Liver (tissue), 9 donors: ENCODE measurements around the gene KCNK7. TPM values are rescaled to one million over a fixed set of nuclear protein-coding genes. Genes with fewer than 3 reads are reported as not detected.

Experiments used
- DNase-seq: peaks from one replicate; pipeline ENCODE4 v3.0.0-alpha.2; 2017; ENCODE audit warnings: low spot score
- H3K27ac ChIP-seq, 2 donors: one replicate each; pipeline ENCODE4 v1.7.0; 2013; ENCODE audit warnings: inconsistent platforms in 2 of 2, low read length in 2 of 2, control low read depth in 1 of 2, low read depth in 1 of 2, mild to moderate bottlenecking in 1 of 2
- H3K27me3 ChIP-seq, 4 donors: one replicate each; pipeline versions ENCODE4 v1.6.1 to v1.7.0; 2013; ENCODE audit warnings: low read length in 3 of 4, inconsistent platforms in 1 of 4, mild to moderate bottlenecking in 1 of 4, moderate library complexity in 1 of 4; ENCODE audit not compliant: control insufficient read depth in 4 of 4, insufficient read depth in 4 of 4
- H3K36me3 ChIP-seq, 4 donors: one replicate each; pipeline versions ENCODE4 v1.6.1 to v1.7.0; 2013; ENCODE audit warnings: low read length in 3 of 4, mild to moderate bottlenecking in 3 of 4, low read depth in 1 of 4, moderate library complexity in 1 of 4; ENCODE audit not compliant: control insufficient read depth in 4 of 4, insufficient read depth in 3 of 4
- H3K4me1 ChIP-seq, 4 donors: one replicate each; pipeline versions ENCODE4 v1.6.1 to v1.7.0; 2013; ENCODE audit warnings: low read length in 3 of 4, mild to moderate bottlenecking in 3 of 4, moderate library complexity in 1 of 4; ENCODE audit not compliant: control insufficient read depth in 4 of 4, insufficient read depth in 4 of 4
- H3K4me3 ChIP-seq, 3 donors: one replicate each; pipeline versions ENCODE4 v1.6.1 to v1.7.0; 2013; ENCODE audit warnings: low read length in 3 of 3, control low read depth in 1 of 3, low read depth in 1 of 3, mild to moderate bottlenecking in 1 of 3
- H3K9ac ChIP-seq, 2 donors: one replicate each; pipeline ENCODE4 v1.7.0; 2013; ENCODE audit warnings: low read length in 2 of 2, mild to moderate bottlenecking in 2 of 2, moderate library complexity in 2 of 2, control low read depth in 1 of 2, low read depth in 1 of 2
- H3K9me3 ChIP-seq, 4 donors: one replicate each; pipeline versions ENCODE4 v1.6.1 to v1.7.0; 2013; ENCODE audit warnings: low read length in 3 of 4; ENCODE audit not compliant: control insufficient read depth in 4 of 4
- EGR1 ChIP-seq, 2 donors: IDR thresholded peaks; 2 replicates each; pipeline ENCODE4 v1.6.1; 2016 to 2018; ENCODE audit warnings: antibody characterized with exemption in 2 of 2, low read depth in 2 of 2
- FOXA1 ChIP-seq: IDR thresholded peaks from 2 replicates; pipeline ENCODE4 v1.6.1; 2016; ENCODE audit warnings: antibody characterized with exemption
- HNF4A ChIP-seq, 2 donors: conservative IDR thresholded peaks; 2 replicates each; pipeline ENCODE4 v1.6.1; 2016; ENCODE audit warnings: antibody characterized with exemption in 2 of 2, mild to moderate bottlenecking in 2 of 2
- RAD21 ChIP-seq, 2 donors: IDR thresholded peaks; 2 replicates each; pipeline ENCODE4 v1.6.1; 2016; ENCODE audit warnings: antibody characterized with exemption in 2 of 2, mild to moderate bottlenecking in 2 of 2
- RXRA ChIP-seq, 2 donors: IDR thresholded peaks; 2 replicates each; pipeline ENCODE4 v1.6.1; 2017 to 2018; ENCODE audit warnings: antibody characterized with exemption in 2 of 2, mild to moderate bottlenecking in 1 of 2
- SP1 ChIP-seq: IDR thresholded peaks from 2 replicates; pipeline ENCODE4 v1.6.1; 2018; ENCODE audit warnings: antibody characterized with exemption, mild to moderate bottlenecking
- TAF1 ChIP-seq: conservative IDR thresholded peaks from 2 replicates; pipeline ENCODE4 v1.6.1; 2016; ENCODE audit warnings: antibody characterized with exemption, mild to moderate bottlenecking
- WGBS: extraction: QIAGEN DNeasy Blood & Tissue Kit; methylation state at CpG from one replicate; pipeline ENCODE4 v1.1.7; 2013; 5-methylcytosine and 5-hydroxymethylcytosine counted together
- polyA plus RNA-seq, 2 donors: library from polyadenylated mRNA; stranded (reverse) in 1 of 2; unstranded in 1 of 2; fragments of 200-250 nt in 1 of 2; fragments of >200 nt in 1 of 2; fragmentation: Nextera tagmentation in 1 of 2; extraction: Ambion mirVana in 1 of 2; gene quantifications; one replicate each; pipeline versions ENCODE4 v1.2.1 to v1.2.3, GENCODE V29; 2013 to 2015
- total RNA-seq, 2 donors: library from RNA; depleted of rRNA; stranded (reverse); fragments of >200 nt; gene quantifications; one replicate each; pipeline ENCODE4 v1.2.3, GENCODE V29; 2014
- TF ChIP-seq, protein P1 (sequence below): IDR thresholded peaks from 2 replicates; pipeline ENCODE4 v1.6.1; 2016; ENCODE audit warnings: antibody characterized with exemption, mild to moderate bottlenecking
- TF ChIP-seq, protein P2 (sequence below): IDR thresholded peaks from 2 replicates; pipeline ENCODE4 v1.6.1; 2016; ENCODE audit warnings: antibody characterized with exemption
- donor health status: healthy.
- donor health status: healthy.
- donor health status: healthy.
- donor health status: healthy.
- donor health status: healthy.

Gene KCNK7
- total and polyA plus RNA-seq, 4 donors = 0.14 to 0.32 (median 0.24) TPM

DNA sequence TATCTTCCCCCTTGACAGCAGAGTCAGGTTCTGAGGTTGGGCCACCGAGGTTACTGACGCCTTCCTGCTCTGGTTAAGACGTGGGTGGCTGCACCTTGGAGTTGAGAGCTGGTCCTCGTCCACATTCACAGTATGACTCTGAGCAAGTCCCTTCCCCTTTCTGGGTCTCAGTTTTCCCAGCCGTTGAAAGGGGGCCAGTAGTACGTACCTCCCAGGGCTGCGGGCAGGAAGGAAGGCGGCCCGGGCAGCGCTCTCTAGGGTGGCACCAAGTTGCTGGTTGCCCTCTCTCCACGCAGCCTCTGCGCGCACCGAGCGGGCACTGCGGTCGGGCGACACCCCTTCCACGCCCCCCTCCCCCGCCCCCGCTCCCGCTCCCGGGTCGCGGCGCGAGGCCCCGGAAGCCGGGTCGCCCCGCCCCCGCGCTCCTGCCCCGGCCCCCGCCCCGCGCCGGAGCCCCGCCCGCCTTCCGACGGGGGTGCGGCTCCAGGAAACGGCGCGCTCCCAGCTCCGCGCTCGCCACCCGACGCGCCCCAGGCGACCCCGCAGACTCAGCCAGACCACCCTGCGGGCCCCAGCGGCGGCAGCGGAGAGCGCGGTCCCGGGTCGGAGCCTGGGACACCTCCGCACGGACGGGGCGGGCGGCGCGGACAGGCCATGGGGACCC lies 19.9 kb downstream of the KCNK7 start, which contains the start of gene EHBP1L1:
EHBP1L1 (plus strand) TSS at position 486 of the 664 bp plus-strand sequence. CDS start 250 bp downstream, outside the sequence.
- H3K4me1 ChIP-seq = peaks cover 22 to 58% (median 45%) of the 10 kb centered on the region in 4 donors
- peak within 1 kb of the TSS; percentile 8 to 11 for H3K9ac ChIP-seq
- no peaks in the 10 kb centered on the region for H3K27me3 ChIP-seq
- no peaks in the 10 kb centered on the region for H3K9me3 ChIP-seq
- H3K27ac ChIP-seq = peak within 1 kb of the TSS; percentile 76 to 88
- TF ChIP-seq, protein P1, sequence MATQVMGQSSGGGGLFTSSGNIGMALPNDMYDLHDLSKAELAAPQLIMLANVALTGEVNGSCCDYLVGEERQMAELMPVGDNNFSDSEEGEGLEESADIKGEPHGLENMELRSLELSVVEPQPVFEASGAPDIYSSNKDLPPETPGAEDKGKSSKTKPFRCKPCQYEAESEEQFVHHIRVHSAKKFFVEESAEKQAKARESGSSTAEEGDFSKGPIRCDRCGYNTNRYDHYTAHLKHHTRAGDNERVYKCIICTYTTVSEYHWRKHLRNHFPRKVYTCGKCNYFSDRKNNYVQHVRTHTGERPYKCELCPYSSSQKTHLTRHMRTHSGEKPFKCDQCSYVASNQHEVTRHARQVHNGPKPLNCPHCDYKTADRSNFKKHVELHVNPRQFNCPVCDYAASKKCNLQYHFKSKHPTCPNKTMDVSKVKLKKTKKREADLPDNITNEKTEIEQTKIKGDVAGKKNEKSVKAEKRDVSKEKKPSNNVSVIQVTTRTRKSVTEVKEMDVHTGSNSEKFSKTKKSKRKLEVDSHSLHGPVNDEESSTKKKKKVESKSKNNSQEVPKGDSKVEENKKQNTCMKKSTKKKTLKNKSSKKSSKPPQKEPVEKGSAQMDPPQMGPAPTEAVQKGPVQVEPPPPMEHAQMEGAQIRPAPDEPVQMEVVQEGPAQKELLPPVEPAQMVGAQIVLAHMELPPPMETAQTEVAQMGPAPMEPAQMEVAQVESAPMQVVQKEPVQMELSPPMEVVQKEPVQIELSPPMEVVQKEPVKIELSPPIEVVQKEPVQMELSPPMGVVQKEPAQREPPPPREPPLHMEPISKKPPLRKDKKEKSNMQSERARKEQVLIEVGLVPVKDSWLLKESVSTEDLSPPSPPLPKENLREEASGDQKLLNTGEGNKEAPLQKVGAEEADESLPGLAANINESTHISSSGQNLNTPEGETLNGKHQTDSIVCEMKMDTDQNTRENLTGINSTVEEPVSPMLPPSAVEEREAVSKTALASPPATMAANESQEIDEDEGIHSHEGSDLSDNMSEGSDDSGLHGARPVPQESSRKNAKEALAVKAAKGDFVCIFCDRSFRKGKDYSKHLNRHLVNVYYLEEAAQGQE = no peak
- TF ChIP-seq TAF1 (no peak), EGR1 (IDR thresholded peaks at IDR 0.05; ENCODE audit: low read depth in 2 of 2) (no peak), SP1 (no peak), RAD21 (IDR thresholded peaks at IDR 0.05) (no peak), HNF4A (conservative IDR thresholded peaks at IDR 0.05) (no peak), FOXA1 (no peak)
- TF ChIP-seq, protein P2, sequence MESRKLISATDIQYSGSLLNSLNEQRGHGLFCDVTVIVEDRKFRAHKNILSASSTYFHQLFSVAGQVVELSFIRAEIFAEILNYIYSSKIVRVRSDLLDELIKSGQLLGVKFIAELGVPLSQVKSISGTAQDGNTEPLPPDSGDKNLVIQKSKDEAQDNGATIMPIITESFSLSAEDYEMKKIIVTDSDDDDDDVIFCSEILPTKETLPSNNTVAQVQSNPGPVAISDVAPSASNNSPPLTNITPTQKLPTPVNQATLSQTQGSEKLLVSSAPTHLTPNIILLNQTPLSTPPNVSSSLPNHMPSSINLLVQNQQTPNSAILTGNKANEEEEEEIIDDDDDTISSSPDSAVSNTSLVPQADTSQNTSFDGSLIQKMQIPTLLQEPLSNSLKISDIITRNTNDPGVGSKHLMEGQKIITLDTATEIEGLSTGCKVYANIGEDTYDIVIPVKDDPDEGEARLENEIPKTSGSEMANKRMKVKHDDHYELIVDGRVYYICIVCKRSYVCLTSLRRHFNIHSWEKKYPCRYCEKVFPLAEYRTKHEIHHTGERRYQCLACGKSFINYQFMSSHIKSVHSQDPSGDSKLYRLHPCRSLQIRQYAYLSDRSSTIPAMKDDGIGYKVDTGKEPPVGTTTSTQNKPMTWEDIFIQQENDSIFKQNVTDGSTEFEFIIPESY = no peak
- WGBS = 1% methylated on average over 69 of the region's 69 CpGs
- DNase-seq = peak; percentile 84
- peaks cover 0 to 6% (median 1%) of the 10 kb centered on the region in 4 donors for H3K36me3 ChIP-seq
- H3K4me3 ChIP-seq = peak within 1 kb of the TSS; percentile 55 to 66 (median 57)

DNA sequence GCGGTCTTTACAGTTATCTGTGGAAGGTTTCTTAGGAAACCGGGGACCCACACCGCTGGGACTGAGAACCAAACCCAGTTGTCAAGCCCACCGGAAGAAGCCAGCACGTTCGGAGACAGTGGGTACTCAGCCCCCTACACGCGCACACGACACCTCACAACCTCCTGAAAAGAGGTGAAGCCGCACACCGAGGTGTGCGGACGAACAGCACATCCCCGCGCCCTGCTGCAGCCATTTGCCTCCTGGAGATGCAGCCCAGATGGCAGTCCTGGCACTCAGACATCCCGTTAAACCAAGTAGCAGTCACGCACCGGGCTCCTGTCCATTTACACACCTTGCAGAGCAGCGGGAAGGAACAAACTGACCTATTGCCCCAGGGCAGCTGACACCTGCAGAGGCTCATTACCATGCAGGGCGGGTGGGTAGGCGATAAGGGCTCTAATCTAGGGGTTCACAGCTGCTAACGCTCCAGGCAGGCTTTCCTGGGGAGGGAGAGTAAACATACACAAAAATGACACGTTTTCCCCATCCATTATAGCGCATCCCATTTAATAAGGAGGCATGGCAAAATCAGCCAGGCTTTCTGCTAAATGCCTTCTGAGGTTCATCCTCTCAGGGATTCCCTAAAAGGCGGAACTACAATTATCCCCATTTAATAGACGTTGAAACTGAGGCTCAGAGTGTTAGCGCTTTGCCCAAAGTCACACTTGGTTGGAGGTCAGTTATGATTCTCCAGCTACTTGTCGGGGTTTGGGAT lies 20.6 kb downstream of the KCNK7 start:
- Histone ChIP-seq H3K27me3 (no peaks in the 10 kb centered on the region), H3K4me3 (peak overlapping the region; percentile 55 to 66 (median 57)), H3K9ac (peak overlapping the region; percentile 8 to 11), H3K4me1 (peaks cover 22 to 60% (median 47%) of the 10 kb centered on the region in 4 donors), H3K27ac (peak overlapping the region; percentile 76 to 88), H3K9me3 (no peaks in the 10 kb centered on the region), H3K36me3 (peaks cover 0 to 2% (median under 1%) of the 10 kb centered on the region in 4 donors)
- peak; percentile 78 for DNase-seq
- WGBS = 11% methylated on average over 28 of the region's 28 CpGs
- TF ChIP-seq EGR1 (IDR thresholded peaks at IDR 0.05; ENCODE audit: low read depth in 2 of 2) (peak in 1 of 2 donors; percentile 5), FOXA1 (no peak), HNF4A (conservative IDR thresholded peaks at IDR 0.05) (peak; percentile 25 to 35), RXRA (IDR thresholded peaks at IDR 0.05) (peak in 1 of 2 donors; percentile 20)
